Panc1 (cell line): ENCODE results near the gene RASGEF1B. TPM values are rescaled to one million over a fixed set of nuclear protein-coding genes. Genes with fewer than 3 reads are reported as not detected.

Experiments used
- ATAC-seq: fragments of 200-7000 bp; cut with Tn5 transposase; 2 replicates; pipeline ENCODE4 v1.9.1; 2020; ENCODE audit warnings: mild to moderate bottlenecking, moderate library complexity
- BruUV-seq: library from RNA; stranded (reverse); fragments of 400-500 nt; replicated peaks from 2 replicates; lab custom pipeline; 2021; lab: Mats Ljungman, UMichigan
- CTCF ChIA-PET: fragments of 300-600 bp; sonication (Branson Sonifier 250); formaldehyde crosslinking; loops from one replicate; lab custom pipeline; 2022; ENCODE audit warnings: antibody characterized with exemption; lab: Charles Lee
- POLR2A ChIA-PET: fragments of 300-600 bp; sonication (Branson Sonifier 250); formaldehyde crosslinking; loops from one replicate; lab custom pipeline; 2022; ENCODE audit warnings: antibody characterized with exemption; lab: Charles Lee
- DNase-seq: peaks from one replicate; pipeline ENCODE4 v3.0.0-alpha.2; 2010; ENCODE audit warnings: low read depth, low spot score
- H3K27ac ChIP-seq: 2 replicates; pipeline ENCODE4 v1.5.1; 2011; ENCODE audit warnings: mild to moderate bottlenecking, low read length, inconsistent platforms
- H3K27me3 ChIP-seq: fragments of 200-500 bp; sonication (Bioruptor generic); 2 replicates; pipeline ENCODE4 v1.6.0; 2014; ENCODE audit warnings: low read length, inconsistent platforms; ENCODE audit not compliant: control insufficient read depth, insufficient read depth
- H3K36me3 ChIP-seq: fragments of 200-500 bp; sonication (Bioruptor generic); 2 replicates; pipeline ENCODE4 v1.5.1; 2014; ENCODE audit warnings: inconsistent platforms, mild to moderate bottlenecking, low read length, moderate library complexity; ENCODE audit not compliant: control insufficient read depth, insufficient read depth
- H3K4me1 ChIP-seq: 2 replicates; pipeline ENCODE4 v1.5.1; 2011; ENCODE audit warnings: inconsistent platforms, mild to moderate bottlenecking, low read length, moderate library complexity; ENCODE audit not compliant: control insufficient read depth, insufficient read depth
- H3K4me3 ChIP-seq, 2 experiments: 2 replicates each; pipeline ENCODE4 v1.5.1; 2011 to 2012; ENCODE audit warnings: low read depth in 2 of 2, low read length in 2 of 2, mild to moderate bottlenecking in 2 of 2, inconsistent platforms in 1 of 2, moderate library complexity in 1 of 2
- H3K9me3 ChIP-seq: fragments of 200-500 bp; sonication (Bioruptor generic); 2 replicates; pipeline ENCODE4 v1.5.1; 2014; ENCODE audit warnings: low read depth, mild to moderate bottlenecking, inconsistent platforms, low read length, moderate library complexity; ENCODE audit not compliant: control insufficient read depth, insufficient read depth
- POLR2AphosphoS5 ChIP-seq: IDR thresholded peaks from 2 replicates; pipeline ENCODE4 v1.6.1; 2012; ENCODE audit warnings: mild to moderate bottlenecking, low read depth, low read length, moderate library complexity
- SIN3A ChIP-seq: IDR thresholded peaks from 2 replicates; pipeline ENCODE4 v1.6.1; 2012; ENCODE audit warnings: low read depth, mild to moderate bottlenecking, low read length, moderate library complexity, borderline replicate concordance; ENCODE audit not compliant: insufficient read depth
- TCF7L2 ChIP-seq: IDR thresholded peaks from 2 replicates; pipeline ENCODE4 v1.6.1; 2011; ENCODE audit warnings: mild to moderate bottlenecking, low read depth, low read length, inconsistent platforms
- in situ Hi-C: cut with HindIII; loops from 2 replicates; pipeline ENCODE4 v1.10.0; 2016; ENCODE audit warnings: low sequenced_read_pairs, low pct_unique_long_range_greater_than_20kb
- intact Hi-C: fragments of 100-400 bp; cut with micrococcal nuclease; formaldehyde crosslinking; loops from one replicate; pipeline ENCODE4 v1.10.0; 2022; ENCODE audit not compliant: unreplicated experiment
- total RNA-seq: library from RNA; stranded (reverse); gene quantifications from one replicate; pipeline ENCODE4 v1.2.1, GENCODE V29; 2021; ENCODE audit not compliant: unreplicated experiment
- TF ChIP-seq, protein P1 (sequence below): fragments of 450-650 bp; IDR thresholded peaks from 2 replicates; pipeline ENCODE4 v1.5.1; 2017; ENCODE audit warnings: mild to moderate bottlenecking
- TF ChIP-seq, protein P2 (sequence below), 2 experiments: IDR thresholded peaks; 2 replicates each; pipeline ENCODE4 v1.6.1; 2011 to 2012; ENCODE audit warnings: low read depth in 2 of 2, control low read depth in 1 of 2, low read length in 1 of 2, mild to moderate bottlenecking in 1 of 2, moderate library complexity in 1 of 2; ENCODE audit not compliant: insufficient read depth in 1 of 2

RASGEF1B gene
- total RNA-seq, 1 experiment from 2014 or later, result not detected

DNA sequence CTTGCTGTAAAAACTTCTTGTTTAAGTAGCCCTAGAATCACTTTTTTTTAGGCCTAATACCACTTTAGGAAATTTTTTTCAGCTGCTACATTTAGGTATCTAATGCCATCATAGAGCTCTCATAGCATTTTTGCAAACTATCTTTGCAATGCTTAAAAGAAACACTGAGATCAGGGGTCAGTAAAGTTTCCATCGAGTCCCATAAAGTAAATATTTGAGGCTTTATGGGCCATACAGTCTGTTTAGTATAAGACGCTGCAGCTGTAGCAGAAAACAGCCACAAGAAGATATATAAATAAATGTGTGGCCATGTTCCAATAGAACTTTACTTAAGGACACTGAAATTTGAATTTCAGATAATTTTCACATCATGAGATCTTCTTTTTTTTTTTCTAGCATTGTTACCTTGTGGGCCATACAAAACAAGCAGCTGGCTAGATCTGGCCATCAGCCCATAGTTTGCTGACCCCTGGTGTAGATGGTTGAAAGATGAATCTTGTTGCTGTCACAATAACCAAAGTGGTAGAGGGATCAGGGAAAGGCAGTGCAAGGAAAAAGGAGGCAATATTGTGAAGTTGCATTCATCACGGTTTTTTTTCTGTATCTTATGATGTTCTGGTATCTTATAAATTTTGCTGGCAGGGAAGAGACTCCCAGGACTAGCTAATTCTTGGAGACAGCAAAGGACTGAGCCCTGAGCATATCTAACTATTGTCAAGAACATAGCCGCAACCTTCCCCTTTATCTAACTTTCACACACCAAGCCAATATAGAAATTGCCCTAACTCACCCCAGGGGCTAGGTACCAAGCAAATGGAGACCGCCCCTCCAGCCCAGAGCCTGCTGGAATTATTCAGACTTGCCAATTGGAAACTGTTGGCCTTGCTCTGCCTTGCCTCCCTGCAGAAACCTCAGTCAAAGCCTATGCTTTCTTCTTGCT, 46.6 kb downstream of the RASGEF1B start:
- ATAC-seq, result no peak

DNA sequence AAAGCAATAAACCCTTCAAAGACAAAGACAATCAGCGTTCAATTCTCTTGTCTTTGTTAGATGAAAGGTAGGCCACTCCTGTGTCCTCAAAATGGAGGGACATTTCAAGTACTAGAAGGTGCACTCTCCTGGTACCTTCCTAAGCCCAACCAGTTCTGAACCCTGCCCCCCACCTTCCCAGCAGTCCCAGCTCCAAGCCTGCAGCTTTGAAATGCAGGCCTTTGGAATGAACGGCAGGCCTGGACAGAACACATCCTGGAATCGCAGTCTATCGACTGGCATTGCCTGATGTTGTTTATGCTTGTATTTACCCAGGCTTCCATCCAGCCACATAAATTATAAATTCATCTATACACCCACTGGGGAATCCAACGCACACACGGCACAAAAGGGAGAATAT, 47.4 kb downstream of the RASGEF1B start:
- TF ChIP-seq TCF7L2 (no peak), POLR2AphosphoS5 (no peak), SIN3A (no peak)
- TF ChIP-seq, protein P1, sequence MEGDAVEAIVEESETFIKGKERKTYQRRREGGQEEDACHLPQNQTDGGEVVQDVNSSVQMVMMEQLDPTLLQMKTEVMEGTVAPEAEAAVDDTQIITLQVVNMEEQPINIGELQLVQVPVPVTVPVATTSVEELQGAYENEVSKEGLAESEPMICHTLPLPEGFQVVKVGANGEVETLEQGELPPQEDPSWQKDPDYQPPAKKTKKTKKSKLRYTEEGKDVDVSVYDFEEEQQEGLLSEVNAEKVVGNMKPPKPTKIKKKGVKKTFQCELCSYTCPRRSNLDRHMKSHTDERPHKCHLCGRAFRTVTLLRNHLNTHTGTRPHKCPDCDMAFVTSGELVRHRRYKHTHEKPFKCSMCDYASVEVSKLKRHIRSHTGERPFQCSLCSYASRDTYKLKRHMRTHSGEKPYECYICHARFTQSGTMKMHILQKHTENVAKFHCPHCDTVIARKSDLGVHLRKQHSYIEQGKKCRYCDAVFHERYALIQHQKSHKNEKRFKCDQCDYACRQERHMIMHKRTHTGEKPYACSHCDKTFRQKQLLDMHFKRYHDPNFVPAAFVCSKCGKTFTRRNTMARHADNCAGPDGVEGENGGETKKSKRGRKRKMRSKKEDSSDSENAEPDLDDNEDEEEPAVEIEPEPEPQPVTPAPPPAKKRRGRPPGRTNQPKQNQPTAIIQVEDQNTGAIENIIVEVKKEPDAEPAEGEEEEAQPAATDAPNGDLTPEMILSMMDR, result no peak
- TF ChIP-seq, protein P2, sequence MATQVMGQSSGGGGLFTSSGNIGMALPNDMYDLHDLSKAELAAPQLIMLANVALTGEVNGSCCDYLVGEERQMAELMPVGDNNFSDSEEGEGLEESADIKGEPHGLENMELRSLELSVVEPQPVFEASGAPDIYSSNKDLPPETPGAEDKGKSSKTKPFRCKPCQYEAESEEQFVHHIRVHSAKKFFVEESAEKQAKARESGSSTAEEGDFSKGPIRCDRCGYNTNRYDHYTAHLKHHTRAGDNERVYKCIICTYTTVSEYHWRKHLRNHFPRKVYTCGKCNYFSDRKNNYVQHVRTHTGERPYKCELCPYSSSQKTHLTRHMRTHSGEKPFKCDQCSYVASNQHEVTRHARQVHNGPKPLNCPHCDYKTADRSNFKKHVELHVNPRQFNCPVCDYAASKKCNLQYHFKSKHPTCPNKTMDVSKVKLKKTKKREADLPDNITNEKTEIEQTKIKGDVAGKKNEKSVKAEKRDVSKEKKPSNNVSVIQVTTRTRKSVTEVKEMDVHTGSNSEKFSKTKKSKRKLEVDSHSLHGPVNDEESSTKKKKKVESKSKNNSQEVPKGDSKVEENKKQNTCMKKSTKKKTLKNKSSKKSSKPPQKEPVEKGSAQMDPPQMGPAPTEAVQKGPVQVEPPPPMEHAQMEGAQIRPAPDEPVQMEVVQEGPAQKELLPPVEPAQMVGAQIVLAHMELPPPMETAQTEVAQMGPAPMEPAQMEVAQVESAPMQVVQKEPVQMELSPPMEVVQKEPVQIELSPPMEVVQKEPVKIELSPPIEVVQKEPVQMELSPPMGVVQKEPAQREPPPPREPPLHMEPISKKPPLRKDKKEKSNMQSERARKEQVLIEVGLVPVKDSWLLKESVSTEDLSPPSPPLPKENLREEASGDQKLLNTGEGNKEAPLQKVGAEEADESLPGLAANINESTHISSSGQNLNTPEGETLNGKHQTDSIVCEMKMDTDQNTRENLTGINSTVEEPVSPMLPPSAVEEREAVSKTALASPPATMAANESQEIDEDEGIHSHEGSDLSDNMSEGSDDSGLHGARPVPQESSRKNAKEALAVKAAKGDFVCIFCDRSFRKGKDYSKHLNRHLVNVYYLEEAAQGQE (IDR thresholded peaks at IDR 0.05; ENCODE audit: insufficient read depth in 1 of 2, low read depth in 2 of 2, low read length in 1 of 2), result no peak
- H3K36me3 ChIP-seq, result no peaks in the 10 kb centered on the region

More for the DNA sequence above, 46.6 kb downstream of the RASGEF1B start:
- Histone ChIP-seq H3K4me3 (no peak overlapping the region), H3K4me1 (no peaks in the 10 kb centered on the region), H3K9me3 (no peaks in the 10 kb centered on the region), H3K36me3 (no peaks in the 10 kb centered on the region), H3K27me3 (no peaks in the 10 kb centered on the region), H3K27ac (no peak overlapping the region)
- in situ Hi-C loops (no loop called here), intact Hi-C loops (no loop called here)
- TF ChIP-seq TCF7L2 (no peak), SIN3A (no peak), POLR2AphosphoS5 (no peak)
- TF ChIP-seq, protein P2 (IDR thresholded peaks at IDR 0.05; ENCODE audit: insufficient read depth in 1 of 2, low read depth in 2 of 2, low read length in 1 of 2), result no peak
- TF ChIP-seq, protein P1, result no peak
- no TSS peak for BruUV-seq
- ChIA-PET POLR2A (no interaction called here), CTCF (no interaction called here)
- no peak for DNase-seq

More for the DNA sequence above, 47.4 kb downstream of the RASGEF1B start:
- ChIA-PET POLR2A (no interaction called here), CTCF (no interaction called here)
- no peak for DNase-seq
- no peaks in the 10 kb centered on the region for H3K4me1 ChIP-seq
- in situ Hi-C loops, result no loop called here
- no peak overlapping the region for H3K27ac ChIP-seq
- H3K27me3 ChIP-seq, result no peaks in the 10 kb centered on the region
- H3K9me3 ChIP-seq, result no peaks in the 10 kb centered on the region
- ATAC-seq, result no peak
- BruUV-seq, result no TSS peak
- intact Hi-C loops, result no loop called here
- H3K4me3 ChIP-seq, result no peak overlapping the region
